Vagina (tissue), 2 donors: ENCODE results near the gene COQ8A. TPM values are rescaled to one million over a fixed set of nuclear protein-coding genes. Genes with fewer than 3 reads are reported as not detected.

Experiments
- DNase-seq, 2 donors: peaks; one replicate each; pipeline ENCODE4 v3.0.0-alpha.2; 2017; ENCODE audit errors: extremely low spot score in 2 of 2
- H3K27ac ChIP-seq: fragments of 200-600 bp; sonication (generic); one replicate; pipeline ENCODE4 v1.5.1; 2019
- H3K27me3 ChIP-seq: fragments of 200-600 bp; sonication (generic); one replicate; pipeline ENCODE4 v1.5.1; 2019
- H3K36me3 ChIP-seq, 2 donors: fragments of 200-600 bp; sonication (generic); one replicate each; pipeline ENCODE4 v1.5.1; 2017 to 2019
- H3K4me1 ChIP-seq: fragments of 200-600 bp; sonication (generic); one replicate; pipeline ENCODE4 v1.5.1; 2019
- H3K4me3 ChIP-seq, 2 donors: fragments of 200-600 bp; sonication (generic); 1 replicate in 1 of 2; 2 replicates in 1 of 2; pipeline ENCODE4 v1.5.1; 2016 to 2019
- H3K9me3 ChIP-seq: fragments of 200-600 bp; sonication (generic); one replicate; pipeline ENCODE4 v1.5.1; 2019
- POLR2A ChIP-seq, 2 donors: fragments of 450-650 bp; IDR thresholded peaks; one replicate each; pipeline ENCODE4 v1.6.1; 2017; ENCODE audit warnings: antibody characterized with exemption in 2 of 2, mild to moderate bottlenecking in 2 of 2, moderate library complexity in 2 of 2
- POLR2AphosphoS5 ChIP-seq, 2 donors: sonication (generic); formaldehyde crosslinking; IDR thresholded peaks; one replicate each; pipeline ENCODE4 v1.9.0; 2017; ENCODE audit warnings: antibody characterized with exemption in 2 of 2, mild to moderate bottlenecking in 2 of 2, low read depth in 1 of 2; ENCODE audit not compliant: insufficient read depth in 1 of 2
- intact Hi-C: fragments of 100-400 bp; cut with DNase I; formaldehyde crosslinking; loops from one replicate; pipeline ENCODE4 v1.15.1; 2023
- total RNA-seq: library from RNA; depleted of rRNA; stranded (reverse); fragments of >200 nt; gene quantifications from one replicate; pipeline ENCODE4 v1.2.3, GENCODE V29; 2016
- TF ChIP-seq, protein P1 (sequence below), 3 experiments: fragments of 450-650 bp in 2 of 3; fragments of 200-600 bp in 1 of 3; sonication (generic) in 1 of 3; IDR thresholded peaks; one replicate each; pipeline ENCODE4 v1.5.1; 2017 to 2019; ENCODE audit warnings: antibody characterized with exemption in 3 of 3, mild to moderate bottlenecking in 2 of 3, moderate library complexity in 2 of 3

Gene COQ8A
- 44.9 TPM for total RNA-seq

DNA sequence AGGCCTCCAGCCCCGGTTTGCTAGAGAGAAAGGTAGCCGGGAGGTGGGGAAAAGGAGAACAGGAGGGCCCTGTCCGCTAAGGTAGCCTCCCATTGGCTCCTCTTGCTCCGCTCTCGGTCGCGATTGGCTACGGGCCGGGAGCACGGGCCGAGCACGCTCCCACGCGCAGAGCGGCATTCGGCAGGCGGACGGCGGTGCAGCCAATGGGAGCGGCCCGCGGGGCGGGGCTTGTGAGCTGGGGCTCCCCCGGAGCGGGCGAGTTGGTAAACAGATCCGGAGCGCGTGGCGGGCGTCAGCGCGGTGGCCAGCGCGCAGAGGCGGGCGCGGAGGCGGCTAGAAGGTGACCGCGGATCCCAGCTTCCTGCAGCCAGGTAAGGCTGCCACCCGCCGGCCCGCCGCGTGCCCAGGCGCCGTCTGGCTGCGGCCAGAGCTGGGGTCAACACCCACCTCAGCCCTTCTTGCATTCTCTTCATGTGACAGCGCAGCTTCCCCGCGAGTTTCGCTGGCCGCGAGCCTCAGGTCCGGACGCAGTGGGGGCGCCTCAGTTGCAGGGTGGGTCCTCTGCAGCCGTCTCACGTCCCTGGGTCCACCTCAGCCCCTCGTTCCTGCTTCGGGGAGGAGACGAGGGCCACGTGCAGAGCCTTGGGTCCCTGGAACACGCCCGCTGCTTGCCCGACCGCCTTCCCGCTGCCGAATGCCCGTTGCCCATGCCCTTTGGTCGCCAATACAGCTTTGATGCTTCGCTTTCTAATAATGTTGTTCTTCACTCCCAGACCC is at the start of gene COQ8A:
TSS of gene COQ8A (plus strand) at position 266 of the 777 bp plus-strand sequence. CDS start 21,092 bp downstream, outside the sequence.
- peak within 1 kb of the TSS; percentile 86 to 90 for H3K4me3 ChIP-seq
- intact Hi-C loops, result loop anchor here (2.0 kb wide), 1 partner anchor 33 kb away; no protein-coding TSS in a partner anchor
- peak; percentile 100 for DNase-seq
- H3K27ac ChIP-seq, result peak within 1 kb of the TSS; percentile 93
- H3K36me3 ChIP-seq, result no peaks in the 10 kb centered on the region
- TF ChIP-seq POLR2AphosphoS5 (IDR thresholded peaks at IDR 0.05; ENCODE audit: insufficient read depth in 1 of 2, low read depth in 1 of 2), result peak; percentile 82 to 98
- peak in 1 of 2 donors; percentile 7 for TF ChIP-seq POLR2A (IDR thresholded peaks at IDR 0.05)
- TF ChIP-seq, protein P1, sequence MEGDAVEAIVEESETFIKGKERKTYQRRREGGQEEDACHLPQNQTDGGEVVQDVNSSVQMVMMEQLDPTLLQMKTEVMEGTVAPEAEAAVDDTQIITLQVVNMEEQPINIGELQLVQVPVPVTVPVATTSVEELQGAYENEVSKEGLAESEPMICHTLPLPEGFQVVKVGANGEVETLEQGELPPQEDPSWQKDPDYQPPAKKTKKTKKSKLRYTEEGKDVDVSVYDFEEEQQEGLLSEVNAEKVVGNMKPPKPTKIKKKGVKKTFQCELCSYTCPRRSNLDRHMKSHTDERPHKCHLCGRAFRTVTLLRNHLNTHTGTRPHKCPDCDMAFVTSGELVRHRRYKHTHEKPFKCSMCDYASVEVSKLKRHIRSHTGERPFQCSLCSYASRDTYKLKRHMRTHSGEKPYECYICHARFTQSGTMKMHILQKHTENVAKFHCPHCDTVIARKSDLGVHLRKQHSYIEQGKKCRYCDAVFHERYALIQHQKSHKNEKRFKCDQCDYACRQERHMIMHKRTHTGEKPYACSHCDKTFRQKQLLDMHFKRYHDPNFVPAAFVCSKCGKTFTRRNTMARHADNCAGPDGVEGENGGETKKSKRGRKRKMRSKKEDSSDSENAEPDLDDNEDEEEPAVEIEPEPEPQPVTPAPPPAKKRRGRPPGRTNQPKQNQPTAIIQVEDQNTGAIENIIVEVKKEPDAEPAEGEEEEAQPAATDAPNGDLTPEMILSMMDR (IDR thresholded peaks at IDR 0.05), result no peak
- H3K4me1 ChIP-seq, result peaks cover 41% of the 10 kb centered on the region
- no peaks in the 10 kb centered on the region for H3K9me3 ChIP-seq
- H3K27me3 ChIP-seq, result no peaks in the 10 kb centered on the region

DNA sequence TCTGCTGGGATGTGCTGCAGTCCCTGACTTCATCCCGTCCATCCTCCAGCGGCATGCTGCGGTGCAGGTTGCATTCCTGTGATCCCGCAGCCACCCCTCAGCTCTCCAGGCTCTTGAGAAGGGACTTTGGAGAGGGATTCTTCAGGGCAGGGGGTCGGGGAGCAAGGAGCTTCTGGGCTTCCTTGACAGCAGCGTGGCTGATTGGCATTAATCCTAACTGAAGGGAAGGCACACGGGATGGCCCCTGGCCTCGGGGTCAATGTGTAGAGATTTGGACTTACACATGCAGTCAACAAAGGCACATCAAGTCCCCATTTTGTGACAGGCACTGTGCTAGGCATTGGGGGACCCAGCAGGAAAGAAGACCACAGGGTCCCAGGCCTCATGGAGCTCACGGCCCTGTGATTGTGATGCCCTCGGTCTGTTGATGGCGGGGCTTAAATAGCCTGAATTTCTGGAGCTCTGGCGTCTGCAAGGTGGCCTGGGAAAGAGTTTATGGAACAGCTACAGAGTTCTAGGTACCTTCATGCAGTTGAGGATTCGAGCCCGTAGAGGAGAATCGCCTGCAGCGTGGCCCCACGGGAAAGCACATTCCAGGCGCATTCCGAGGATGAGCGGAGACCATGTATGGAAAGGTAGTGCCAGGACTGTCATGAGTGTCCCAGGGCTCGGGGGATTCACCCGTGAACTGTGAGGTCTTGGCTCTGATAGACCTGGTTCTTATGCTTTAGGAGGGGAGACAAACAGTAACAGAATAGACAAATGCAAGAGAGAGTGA is 49.6 kb upstream of the COQ8A start:
- Histone ChIP-seq H3K27me3 (no peaks in the 10 kb centered on the region), H3K4me3 (no peak overlapping the region), H3K4me1 (peaks cover 6% of the 10 kb centered on the region), H3K27ac (no peak overlapping the region), H3K36me3 (peaks cover 0 to 8% of the 10 kb centered on the region in 2 donors), H3K9me3 (no peaks in the 10 kb centered on the region)
- TF ChIP-seq POLR2A (IDR thresholded peaks at IDR 0.05) (no peak), POLR2AphosphoS5 (IDR thresholded peaks at IDR 0.05; ENCODE audit: insufficient read depth in 1 of 2, low read depth in 1 of 2) (no peak)
- TF ChIP-seq, protein P1 (IDR thresholded peaks at IDR 0.05), result no peak
- intact Hi-C loops, result no loop called here
- DNase-seq, result no peak

DNA sequence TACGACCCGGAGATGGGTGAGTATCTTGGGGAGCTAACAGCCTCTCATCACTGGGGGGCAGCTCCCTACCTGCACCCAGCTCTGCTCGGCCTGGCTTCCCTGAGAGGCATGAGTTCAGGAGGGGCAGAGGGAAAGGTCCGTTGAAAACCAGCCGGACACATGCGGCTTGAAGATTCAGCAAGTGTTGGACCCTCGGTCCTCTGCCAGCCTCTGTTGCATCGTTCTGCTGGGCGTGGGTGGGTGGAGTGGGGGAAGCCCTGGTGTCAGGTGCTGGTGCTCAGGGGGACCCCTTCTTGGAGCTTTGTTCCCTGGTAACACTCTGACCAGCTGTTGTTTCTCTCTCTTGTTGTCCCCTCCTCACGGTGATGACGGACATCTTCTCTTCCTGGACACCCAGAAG is 48.7 kb upstream of the COQ8A start:
- peaks cover 6% of the 10 kb centered on the region for H3K4me1 ChIP-seq
- no peak overlapping the region for H3K27ac ChIP-seq
- H3K36me3 ChIP-seq, result peaks cover 0 to 8% of the 10 kb centered on the region in 2 donors
- no peak for DNase-seq
- no peaks in the 10 kb centered on the region for H3K9me3 ChIP-seq
- intact Hi-C loops, result no loop called here
- TF ChIP-seq, protein P1 (IDR thresholded peaks at IDR 0.05), result no peak
- no peak for TF ChIP-seq POLR2A (IDR thresholded peaks at IDR 0.05)
- no peak for TF ChIP-seq POLR2AphosphoS5 (IDR thresholded peaks at IDR 0.05; ENCODE audit: insufficient read depth in 1 of 2, low read depth in 1 of 2)
- no peak overlapping the region for H3K4me3 ChIP-seq
- H3K27me3 ChIP-seq, result no peaks in the 10 kb centered on the region

DNA sequence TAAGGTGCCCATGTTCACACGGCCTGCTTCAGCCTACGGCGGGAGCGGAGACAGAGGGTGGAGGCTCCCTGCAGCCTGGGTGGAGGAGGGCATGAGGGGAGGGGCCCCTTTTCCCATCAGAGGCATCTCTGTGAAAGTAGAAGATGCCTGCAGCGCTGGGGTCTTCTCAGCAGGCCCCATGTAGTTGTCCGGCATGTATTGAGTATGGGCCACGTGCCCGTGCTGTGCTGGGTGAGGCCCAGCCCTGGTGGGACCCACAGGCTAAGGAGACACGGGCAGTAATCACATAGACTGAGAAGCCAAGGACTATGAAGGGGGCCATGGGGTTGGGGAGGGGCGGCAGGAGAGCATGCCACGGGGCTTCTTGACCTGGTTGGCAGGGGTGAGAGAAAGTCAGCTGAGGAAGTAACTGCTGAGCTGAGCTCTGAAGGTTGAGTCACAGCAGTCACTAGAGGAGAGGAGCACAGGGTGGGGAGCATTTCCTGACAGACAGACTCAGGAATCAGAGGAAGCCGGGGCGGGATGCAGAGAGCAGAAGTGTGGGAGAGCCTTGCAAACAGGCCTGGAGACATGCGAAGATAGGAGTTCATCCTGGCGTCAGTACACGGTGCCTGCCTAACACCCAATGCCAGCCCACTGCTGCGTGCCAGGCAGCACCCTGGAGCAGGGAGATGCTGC is 48.1 kb upstream of the COQ8A start:
- no peak overlapping the region for H3K27ac ChIP-seq
- TF ChIP-seq, protein P1 (IDR thresholded peaks at IDR 0.05), result no peak
- no peak for TF ChIP-seq POLR2AphosphoS5 (IDR thresholded peaks at IDR 0.05; ENCODE audit: insufficient read depth in 1 of 2, low read depth in 1 of 2)
- no peak for TF ChIP-seq POLR2A (IDR thresholded peaks at IDR 0.05)
- H3K4me1 ChIP-seq, result peaks cover 6% of the 10 kb centered on the region
- H3K27me3 ChIP-seq, result no peaks in the 10 kb centered on the region
- DNase-seq, result no peak
- intact Hi-C loops, result no loop called here
- H3K4me3 ChIP-seq, result no peak overlapping the region
- H3K9me3 ChIP-seq, result no peaks in the 10 kb centered on the region
- H3K36me3 ChIP-seq, result peaks cover 0 to 8% of the 10 kb centered on the region in 2 donors
